Stimulated activated naive B cell treated with anti-CD40 and anti-IgM and Interleukin-4, amounts not matched to agents 10 μg/mL and 1 μg/mL and 100 μg/mL, for 72 hours (primary cell): ENCODE data around the gene BCAS3.

ENCODE experiments used
- ATAC-seq, 2 donors: fragments of 150-1000 bp; cut with Tn5 transposase; replicated peaks; 2 replicates each; pipeline ENCODE4 v1.10.0; 2021; ENCODE audit warnings: moderate library complexity in 1 of 2
- DNase-seq: peaks from one replicate; pipeline ENCODE4 v3.0.0; 2021
- H3K27ac Mint-ChIP-seq: one replicate; pipeline ENCODE4 v1.8.0; 2022; ENCODE audit warnings: mild to moderate bottlenecking, mixed read lengths
- H3K27me3 Mint-ChIP-seq, 2 donors: one replicate each; pipeline ENCODE4 v1.8.0; 2022; ENCODE audit warnings: mixed read lengths in 2 of 2
- H3K36me3 Mint-ChIP-seq, 2 donors: one replicate each; pipeline ENCODE4 v1.8.0; 2022; ENCODE audit warnings: mixed read lengths in 2 of 2, mild to moderate bottlenecking in 1 of 2
- H3K4me1 Mint-ChIP-seq, 2 donors: one replicate each; pipeline ENCODE4 v1.8.0; 2022; ENCODE audit warnings: mixed read lengths in 2 of 2, mild to moderate bottlenecking in 1 of 2
- H3K4me3 Mint-ChIP-seq, 2 donors: one replicate each; pipeline ENCODE4 v1.8.0; 2022; ENCODE audit warnings: mild to moderate bottlenecking in 2 of 2, mixed read lengths in 2 of 2, moderate library complexity in 1 of 2
- H3K9me3 Mint-ChIP-seq, 2 donors: one replicate each; pipeline ENCODE4 v1.8.0; 2022; ENCODE audit warnings: mixed read lengths in 2 of 2, mild to moderate bottlenecking in 1 of 2

Gene BCAS3

DNA sequence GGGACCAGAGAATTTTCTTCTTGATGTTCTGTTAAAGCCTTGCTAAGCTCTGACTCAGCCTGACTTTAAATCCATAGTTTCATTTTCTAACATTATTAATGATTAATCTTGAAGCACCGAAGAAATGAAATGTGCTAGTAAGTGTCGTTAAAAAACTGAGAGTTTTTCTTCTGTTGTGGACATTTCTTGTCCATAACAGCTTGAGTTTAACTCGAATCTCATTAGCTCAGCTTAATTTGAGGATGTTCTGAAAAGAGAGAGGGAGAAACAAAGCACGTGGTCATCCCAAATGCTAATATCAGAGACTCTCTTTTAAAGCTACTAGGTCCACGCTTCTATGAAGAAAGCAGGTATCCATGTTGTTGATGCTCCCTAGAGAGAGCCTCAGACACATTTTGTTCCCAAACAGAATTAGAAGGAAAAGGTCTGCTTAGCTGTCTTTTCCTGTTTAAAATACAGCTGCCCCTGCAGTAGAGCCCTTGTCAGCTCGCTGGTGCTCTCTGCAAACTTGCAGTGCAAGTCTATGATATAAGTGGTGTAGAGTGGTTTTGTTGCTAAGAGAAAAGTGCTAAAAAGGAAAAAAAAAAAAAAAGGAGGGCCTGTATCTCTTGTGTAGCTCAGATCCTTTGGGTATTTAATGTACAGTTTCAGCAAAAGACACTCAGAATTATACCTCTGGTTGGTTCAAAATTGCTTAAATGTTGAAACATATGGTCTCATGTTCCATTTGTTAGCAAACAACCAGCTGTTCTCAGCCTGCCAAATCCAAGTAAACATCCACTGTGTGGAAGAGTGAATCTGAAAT, 530.9 kb downstream of the BCAS3 start:
- DNase-seq (no peak), ATAC-seq (no peak)
- no peaks in the 10 kb centered on the region for H3K27me3 Mint-ChIP-seq
- no peak overlapping the region for H3K27ac Mint-ChIP-seq
- no peaks in the 10 kb centered on the region for H3K9me3 Mint-ChIP-seq
- no peaks in the 10 kb centered on the region for H3K36me3 Mint-ChIP-seq
- H3K4me3 Mint-ChIP-seq: no peak overlapping the region
- H3K4me1 Mint-ChIP-seq: no peaks in the 10 kb centered on the region

GRCh38 chr17:61209106-61209439, 531.4 kb downstream of the BCAS3 start:
- Mint-ChIP-seq H3K36me3 (no peaks in the 10 kb centered on the region), H3K9me3 (no peaks in the 10 kb centered on the region), H3K4me3 (no peak overlapping the region), H3K27ac (no peak overlapping the region), H3K27me3 (no peaks in the 10 kb centered on the region), H3K4me1 (no peaks in the 10 kb centered on the region)
- ATAC-seq: no peak
- no peak for DNase-seq

- no peaks in the 10 kb centered on the region for H3K36me3 Mint-ChIP-seq
- no peak overlapping the region for H3K27ac Mint-ChIP-seq
- no peak for ATAC-seq
Measured at GRCh38 chr17:61209525-61209924, 531.9 kb downstream of the BCAS3 start.

DNA sequence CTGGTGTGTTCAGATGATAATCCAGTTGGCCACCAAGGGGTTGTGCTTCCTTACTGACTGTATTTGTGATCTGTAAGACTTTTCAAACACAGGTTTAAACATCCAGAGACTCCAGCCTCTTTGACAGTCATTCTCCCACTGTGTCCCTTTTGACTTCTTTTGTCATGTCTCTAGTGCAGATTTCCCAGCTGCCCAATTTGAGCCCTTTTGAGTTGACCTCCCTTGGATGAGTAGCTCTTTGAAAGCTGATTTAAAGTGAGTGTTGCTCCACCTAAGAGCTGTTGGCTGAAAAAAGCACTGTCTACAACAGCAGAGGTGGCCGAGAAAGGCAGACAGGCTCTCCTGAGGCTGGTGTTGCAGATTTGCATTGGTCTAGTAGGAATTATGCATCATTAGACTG, 533.6 kb downstream of the BCAS3 start:
- Mint-ChIP-seq H3K9me3 (no peaks in the 10 kb centered on the region), H3K27me3 (no peaks in the 10 kb centered on the region), H3K36me3 (no peaks in the 10 kb centered on the region), H3K4me3 (no peak overlapping the region), H3K4me1 (no peaks in the 10 kb centered on the region), H3K27ac (no peak overlapping the region)
- DNase-seq (no peak), ATAC-seq (no peak)

More at GRCh38 chr17:61209525-61209924, 531.9 kb downstream of the BCAS3 start:
- Mint-ChIP-seq H3K9me3 (no peaks in the 10 kb centered on the region), H3K27me3 (no peaks in the 10 kb centered on the region), H3K4me3 (no peak overlapping the region), H3K4me1 (no peaks in the 10 kb centered on the region)
- no peak for DNase-seq

- no peak for DNase-seq
- Mint-ChIP-seq H3K9me3 (no peaks in the 10 kb centered on the region), H3K4me1 (peaks cover 0 to 3% of the 10 kb centered on the region in 2 donors), H3K4me3 (no peak overlapping the region), H3K27ac (no peak overlapping the region), H3K36me3 (no peaks in the 10 kb centered on the region), H3K27me3 (no peaks in the 10 kb centered on the region)
- no peak for ATAC-seq
Measured at GRCh38 chr17:61212655-61213054, 535.0 kb downstream of the BCAS3 start.

GRCh38 chr17:61214753-61215152, 537.1 kb downstream of the BCAS3 start:
- Mint-ChIP-seq H3K4me1 (peaks cover 4 to 14% of the 10 kb centered on the region in 2 donors), H3K27ac (no peak overlapping the region), H3K36me3 (no peaks in the 10 kb centered on the region), H3K9me3 (no peaks in the 10 kb centered on the region), H3K27me3 (no peaks in the 10 kb centered on the region), H3K4me3 (no peak overlapping the region)
- ATAC-seq (no peak), DNase-seq (no peak)

DNA sequence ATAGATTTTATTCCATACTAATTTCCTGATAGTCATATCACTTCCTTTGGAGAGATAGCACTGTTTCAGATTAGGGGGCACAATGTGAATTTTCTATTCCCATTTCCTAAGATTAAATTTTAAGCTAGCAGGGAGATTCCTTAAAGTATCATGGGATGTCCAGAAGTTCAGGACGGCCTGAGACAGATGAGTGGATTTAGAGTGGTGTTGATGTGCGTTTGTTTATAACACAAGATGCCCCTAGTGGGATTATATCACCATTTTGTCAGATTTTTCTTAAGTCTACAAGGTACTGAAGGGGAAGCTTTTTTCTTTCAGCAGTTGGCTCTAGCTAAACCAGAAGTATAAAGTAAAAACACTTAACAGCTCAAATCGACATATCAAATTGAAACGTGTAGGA, 538.4 kb downstream of the BCAS3 start:
- H3K27ac Mint-ChIP-seq: no peak overlapping the region
- DNase-seq (no peak), ATAC-seq (no peak)
- H3K4me1 Mint-ChIP-seq: peaks cover 9 to 23% of the 10 kb centered on the region in 2 donors
- H3K4me3 Mint-ChIP-seq: no peak overlapping the region
- no peaks in the 10 kb centered on the region for H3K9me3 Mint-ChIP-seq
- H3K27me3 Mint-ChIP-seq: no peaks in the 10 kb centered on the region
- no peaks in the 10 kb centered on the region for H3K36me3 Mint-ChIP-seq

DNA sequence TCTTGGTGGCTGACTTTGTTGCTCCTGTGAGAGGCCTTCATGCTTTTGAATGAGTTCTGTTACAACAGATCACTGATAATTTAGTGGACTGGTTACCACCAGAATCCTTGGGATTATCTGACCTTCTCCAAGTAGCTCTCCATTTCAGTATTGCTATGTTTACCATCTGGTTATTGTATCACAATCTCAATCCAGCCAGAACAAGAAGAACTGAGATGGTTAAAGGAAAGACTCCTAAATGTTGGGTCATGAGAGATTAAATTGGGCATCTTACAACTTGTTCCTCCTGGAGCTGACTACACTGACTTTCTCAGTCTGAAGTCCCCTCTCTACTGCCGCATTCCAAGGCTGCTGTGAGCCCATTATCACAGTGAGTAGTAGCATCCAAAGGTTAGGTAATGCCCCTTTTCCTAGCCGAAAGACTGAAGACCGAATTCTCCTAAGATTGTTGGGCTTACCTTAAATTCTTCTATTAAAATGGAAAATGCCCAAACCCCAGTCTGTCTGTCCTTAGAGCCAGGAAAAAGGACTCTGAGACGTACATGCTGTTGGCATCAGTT, 540.3 kb downstream of the BCAS3 start:
- H3K4me1 Mint-ChIP-seq: peaks cover 19 to 42% of the 10 kb centered on the region in 2 donors
- no peaks in the 10 kb centered on the region for H3K36me3 Mint-ChIP-seq
- H3K27me3 Mint-ChIP-seq: no peaks in the 10 kb centered on the region
- no peak overlapping the region for H3K4me3 Mint-ChIP-seq
- H3K27ac Mint-ChIP-seq: no peak overlapping the region
- ATAC-seq (no peak), DNase-seq (no peak)
- no peaks in the 10 kb centered on the region for H3K9me3 Mint-ChIP-seq

DNA sequence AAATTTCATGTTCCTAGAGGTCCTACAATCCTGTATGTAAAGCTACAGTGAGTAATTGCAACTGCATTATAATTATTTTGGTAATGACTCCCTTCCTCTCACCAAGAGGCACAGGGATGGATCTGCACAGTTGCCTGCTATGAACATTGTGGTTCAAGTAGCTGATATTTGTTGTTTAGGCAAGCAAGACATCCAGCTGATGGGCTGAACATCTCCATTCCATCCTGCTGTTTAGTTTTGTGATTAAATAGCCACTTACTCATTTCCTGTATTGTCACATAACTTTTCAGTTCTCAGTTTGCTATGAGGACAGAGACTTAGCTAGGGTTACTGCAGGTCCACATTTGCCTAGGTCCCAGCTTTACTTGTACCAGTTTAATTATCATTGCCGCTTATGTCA, 540.8 kb downstream of the BCAS3 start:
- H3K9me3 Mint-ChIP-seq: no peaks in the 10 kb centered on the region
- H3K36me3 Mint-ChIP-seq: no peaks in the 10 kb centered on the region
- DNase-seq (no peak), ATAC-seq (peak; percentile 35 to 45)
- H3K27me3 Mint-ChIP-seq: no peaks in the 10 kb centered on the region
- no peak overlapping the region for H3K4me3 Mint-ChIP-seq
- H3K4me1 Mint-ChIP-seq: peaks cover 19 to 42% of the 10 kb centered on the region in 2 donors
- H3K27ac Mint-ChIP-seq: no peak overlapping the region

- Mint-ChIP-seq H3K36me3 (no peaks in the 10 kb centered on the region), H3K4me1 (peaks cover 20 to 42% of the 10 kb centered on the region in 2 donors), H3K9me3 (no peaks in the 10 kb centered on the region), H3K27me3 (no peaks in the 10 kb centered on the region), H3K4me3 (no peak overlapping the region), H3K27ac (peak overlapping the region; percentile 56)
- no peak for DNase-seq
- no peak for ATAC-seq
Measured at GRCh38 chr17:61219460-61219859, 541.8 kb downstream of the BCAS3 start.

DNA sequence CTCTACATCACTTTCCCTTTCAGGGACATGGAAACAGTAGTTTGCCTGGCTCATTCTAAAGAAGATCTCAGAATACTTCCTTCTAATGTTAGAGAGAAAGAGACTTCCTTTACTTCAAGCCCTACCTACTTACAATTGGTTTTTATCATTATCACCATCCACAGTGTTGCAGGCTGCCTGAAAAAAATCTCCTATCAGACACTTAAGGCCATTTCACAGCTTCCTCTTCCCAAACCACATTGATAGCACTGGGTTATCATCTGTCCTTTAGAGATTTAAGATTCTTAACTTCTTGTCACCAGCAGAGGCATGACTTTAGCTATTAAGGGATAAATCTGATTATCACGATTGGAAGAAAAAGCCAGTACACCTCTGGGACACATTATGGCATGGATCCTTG, 543.5 kb downstream of the BCAS3 start:
- DNase-seq (no peak), ATAC-seq (peak; percentile 38)
- H3K27ac Mint-ChIP-seq: peak overlapping the region; percentile 65
- H3K4me3 Mint-ChIP-seq: peak overlapping the region; percentile 14 to 61
- no peaks in the 10 kb centered on the region for H3K9me3 Mint-ChIP-seq
- no peaks in the 10 kb centered on the region for H3K27me3 Mint-ChIP-seq
- peaks cover 0 to 1% of the 10 kb centered on the region in 2 donors for H3K36me3 Mint-ChIP-seq
- H3K4me1 Mint-ChIP-seq: peaks cover 20 to 42% of the 10 kb centered on the region in 2 donors

DNA sequence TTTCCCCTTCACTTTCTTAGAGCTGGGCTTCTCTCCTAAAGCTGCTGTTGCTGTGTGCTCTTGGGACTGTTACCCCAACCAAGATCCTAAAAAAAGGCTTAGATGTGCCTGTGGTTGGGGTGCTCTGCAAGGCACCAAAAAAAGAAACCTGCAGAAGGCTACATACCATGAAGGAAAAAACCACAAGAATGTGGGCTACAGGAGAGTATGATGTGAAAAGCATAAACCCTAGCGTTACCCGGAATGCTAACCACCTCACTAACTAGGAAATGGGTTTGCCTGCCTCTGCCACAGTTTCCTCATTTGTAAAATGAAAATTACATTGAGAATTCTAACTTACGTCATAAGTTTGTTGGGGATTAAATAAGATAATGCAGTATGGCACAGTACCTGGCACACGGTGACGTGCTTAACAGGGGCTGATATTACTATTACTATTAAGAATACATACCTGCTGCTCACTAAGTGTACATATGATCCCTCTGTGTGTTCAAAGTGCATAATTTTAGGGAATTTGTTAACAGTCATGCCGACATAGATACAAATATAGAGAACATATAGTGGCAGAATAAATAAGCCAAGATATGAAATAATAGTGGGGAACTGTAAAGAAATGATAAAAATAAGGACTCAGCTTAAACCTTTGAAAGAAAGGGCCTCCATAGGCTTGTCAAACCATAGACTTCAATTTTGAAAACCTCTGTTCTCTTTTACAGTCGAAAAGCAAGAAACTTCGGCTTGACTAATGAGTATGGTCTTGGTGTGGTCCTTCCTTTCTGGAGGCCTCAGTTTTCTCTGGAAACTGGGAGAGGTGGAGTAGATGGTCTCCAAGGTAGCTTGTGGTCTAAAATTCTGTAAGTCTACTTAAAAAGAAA, 544.2 kb downstream of the BCAS3 start:
- Mint-ChIP-seq H3K27ac (peak overlapping the region; percentile 65), H3K4me1 (peaks cover 20 to 42% of the 10 kb centered on the region in 2 donors), H3K27me3 (no peaks in the 10 kb centered on the region), H3K4me3 (peak overlapping the region; percentile 14 to 61), H3K36me3 (peaks cover 0 to 1% of the 10 kb centered on the region in 2 donors), H3K9me3 (no peaks in the 10 kb centered on the region)
- DNase-seq (peak; percentile 18), ATAC-seq (peak; percentile 86 to 88)

GRCh38 chr17:61223725-61224124, 546.1 kb downstream of the BCAS3 start:
- no peak overlapping the region for H3K4me3 Mint-ChIP-seq
- H3K27ac Mint-ChIP-seq: no peak overlapping the region

GRCh38 chr17:61225178-61225882, 547.7 kb downstream of the BCAS3 start:
- Mint-ChIP-seq H3K4me3 (no peak overlapping the region), H3K27me3 (no peaks in the 10 kb centered on the region), H3K4me1 (peaks cover 16 to 26% of the 10 kb centered on the region in 2 donors), H3K36me3 (peaks cover 0 to 1% of the 10 kb centered on the region in 2 donors), H3K27ac (no peak overlapping the region), H3K9me3 (no peaks in the 10 kb centered on the region)
- no peak for ATAC-seq
- no peak for DNase-seq

More at GRCh38 chr17:61223725-61224124, 546.1 kb downstream of the BCAS3 start:
- H3K4me1 Mint-ChIP-seq: peaks cover 16 to 30% of the 10 kb centered on the region in 2 donors
- peaks cover 0 to 1% of the 10 kb centered on the region in 2 donors for H3K36me3 Mint-ChIP-seq
- H3K9me3 Mint-ChIP-seq: no peaks in the 10 kb centered on the region
- DNase-seq (no peak), ATAC-seq (no peak)
- H3K27me3 Mint-ChIP-seq: no peaks in the 10 kb centered on the region
